ENCODE data around the gene PPP3CA.

The PPP3CA gene

DNA sequence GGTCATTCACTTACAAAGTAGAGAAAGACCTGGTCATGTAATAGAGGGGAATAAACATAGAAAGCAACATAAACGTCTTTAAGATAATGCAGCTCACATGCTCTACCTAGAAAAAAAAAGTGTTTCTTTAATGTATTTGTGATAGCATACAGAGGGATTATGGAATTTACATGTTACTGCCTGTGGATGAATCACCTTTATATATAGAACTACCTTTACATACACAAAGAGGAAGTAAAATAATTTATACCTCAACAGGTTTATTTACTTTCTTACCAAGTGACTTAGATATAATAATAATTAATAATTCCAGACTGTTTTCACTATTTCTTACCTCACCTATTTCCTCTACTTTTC lies 81.5 kb downstream of the PPP3CA start:
- FAIRE-seq = no peak
- DNase-seq (ENCODE audit: insufficient read length, low spot score) = no peak
- TF ChIP-seq SPI1 (IDR thresholded peaks at IDR 0.05; ENCODE audit: low read depth, low read length) (no peak), POU2F2 (IDR thresholded peaks at IDR 0.05; ENCODE audit: low read depth, low read length) (no peak), TAF1 (IDR thresholded peaks at IDR 0.05; ENCODE audit: low read depth, low read length) (no peak), POLR2AphosphoS5 (IDR thresholded peaks at IDR 0.05; ENCODE audit: low read depth, low read length) (no peak), PAX5 (IDR thresholded peaks at IDR 0.05; ENCODE audit: insufficient read depth, low read length, severe bottlenecking) (no peak), POLR2A (IDR thresholded peaks at IDR 0.05; ENCODE audit: low read depth, low read length) (no peak)

DNA sequence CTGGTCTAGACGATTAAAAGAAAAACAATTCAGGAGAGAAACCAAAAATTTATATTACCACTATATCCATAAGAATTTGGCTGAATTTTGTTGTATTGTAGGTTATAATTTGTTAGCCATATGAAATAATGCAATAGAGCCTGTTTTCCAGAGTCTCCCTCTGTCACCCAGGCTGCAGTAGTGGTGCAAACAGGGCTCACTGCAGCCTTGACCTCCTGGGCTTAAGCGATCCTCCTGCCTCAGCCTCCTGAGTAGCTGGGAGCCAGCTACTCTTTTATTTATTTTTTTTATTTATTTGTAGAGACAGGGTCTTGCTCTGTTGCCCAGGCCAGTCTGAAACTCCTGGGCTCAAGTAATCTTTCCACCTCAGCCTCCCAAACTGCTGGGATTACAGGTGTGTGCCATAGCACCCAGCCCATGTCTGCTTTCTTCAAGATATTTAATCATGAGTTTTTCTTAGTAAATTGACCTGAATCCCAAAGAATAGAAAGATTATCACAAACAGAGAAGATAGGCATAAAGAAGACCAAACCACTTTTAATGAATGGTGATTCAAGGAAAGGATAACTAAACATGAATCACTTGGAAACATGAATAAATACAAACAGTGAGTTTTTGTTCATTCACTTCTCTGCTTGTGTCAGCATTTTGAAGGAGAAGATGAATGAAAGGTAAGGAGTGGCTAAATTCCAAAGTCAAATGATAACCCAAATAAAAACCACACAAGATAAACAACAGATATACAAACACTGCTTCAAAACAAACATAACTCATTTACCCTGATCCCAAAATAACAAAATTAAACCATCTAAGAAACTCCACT lies 82.1 kb downstream of the PPP3CA start:
- FAIRE-seq (no peak), DNase-seq (ENCODE audit: insufficient read length, low spot score) (no peak)
- TF ChIP-seq POLR2A (IDR thresholded peaks at IDR 0.05; ENCODE audit: low read depth, low read length) (no peak), TAF1 (IDR thresholded peaks at IDR 0.05; ENCODE audit: low read depth, low read length) (no peak), POLR2AphosphoS5 (IDR thresholded peaks at IDR 0.05; ENCODE audit: low read depth, low read length) (no peak), POU2F2 (IDR thresholded peaks at IDR 0.05; ENCODE audit: low read depth, low read length) (no peak), PAX5 (IDR thresholded peaks at IDR 0.05; ENCODE audit: insufficient read depth, low read length, severe bottlenecking) (no peak), SPI1 (IDR thresholded peaks at IDR 0.05; ENCODE audit: low read depth, low read length) (no peak)

DNA sequence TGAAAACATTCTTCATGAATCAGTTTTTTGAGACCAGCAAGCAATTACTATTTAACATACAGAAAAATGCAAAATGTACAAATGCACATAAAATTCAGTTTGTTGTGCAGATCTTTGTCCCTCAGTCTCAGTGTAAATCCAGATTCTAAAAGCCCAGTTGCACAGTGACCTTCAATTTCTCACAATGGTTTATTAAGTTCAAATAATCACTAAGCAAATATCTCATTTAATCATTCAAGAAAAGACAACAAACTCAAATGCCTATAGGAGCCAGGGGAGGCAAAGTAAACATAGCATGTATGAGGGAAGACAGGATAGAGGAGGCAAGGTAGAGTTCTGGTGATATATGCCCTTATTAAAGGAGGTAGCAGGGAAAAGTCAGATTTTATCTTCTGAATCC lies 82.8 kb downstream of the PPP3CA start:
- FAIRE-seq = no peak
- no peak for DNase-seq (ENCODE audit: insufficient read length, low spot score)
- TF ChIP-seq POLR2A (IDR thresholded peaks at IDR 0.05; ENCODE audit: low read depth, low read length) (no peak), PAX5 (IDR thresholded peaks at IDR 0.05; ENCODE audit: insufficient read depth, low read length, severe bottlenecking) (no peak), POLR2AphosphoS5 (IDR thresholded peaks at IDR 0.05; ENCODE audit: low read depth, low read length) (no peak), POU2F2 (IDR thresholded peaks at IDR 0.05; ENCODE audit: low read depth, low read length) (no peak)

- FAIRE-seq (no peak), DNase-seq (ENCODE audit: insufficient read length, low spot score) (no peak)
- TF ChIP-seq SPI1 (IDR thresholded peaks at IDR 0.05; ENCODE audit: low read depth, low read length) (no peak), TAF1 (IDR thresholded peaks at IDR 0.05; ENCODE audit: low read depth, low read length) (no peak), POU2F2 (IDR thresholded peaks at IDR 0.05; ENCODE audit: low read depth, low read length) (no peak), PAX5 (IDR thresholded peaks at IDR 0.05; ENCODE audit: insufficient read depth, low read length, severe bottlenecking) (no peak), POLR2AphosphoS5 (IDR thresholded peaks at IDR 0.05; ENCODE audit: low read depth, low read length) (no peak), POLR2A (IDR thresholded peaks at IDR 0.05; ENCODE audit: low read depth, low read length) (no peak)
Measured at GRCh38 chr4:101262683-101263082, 84.6 kb downstream of the PPP3CA start.

DNA sequence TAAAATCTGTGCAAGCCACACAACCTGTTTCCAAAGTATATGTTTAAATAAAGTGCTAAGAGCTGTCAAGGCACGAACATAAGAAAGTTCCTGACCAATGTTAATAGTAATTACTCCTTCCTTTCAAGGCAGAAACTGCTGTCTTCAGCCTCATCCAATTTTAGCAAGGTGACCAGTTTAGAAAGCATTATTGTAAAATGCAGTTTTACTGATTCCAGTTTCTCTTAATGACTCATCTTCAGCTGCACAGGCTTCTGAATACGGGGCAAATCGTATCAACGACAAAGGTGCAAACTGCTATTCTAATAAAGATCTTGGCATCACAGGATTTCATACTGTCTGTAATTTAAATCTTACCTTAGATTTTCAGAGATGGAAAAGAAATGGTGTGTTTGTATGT lies 87.5 kb downstream of the PPP3CA start:
- FAIRE-seq (no peak), DNase-seq (ENCODE audit: insufficient read length, low spot score) (no peak)
- no peak for TF ChIP-seq PAX5 (IDR thresholded peaks at IDR 0.05; ENCODE audit: insufficient read depth, low read length, severe bottlenecking)
- no peak for TF ChIP-seq POU2F2 (IDR thresholded peaks at IDR 0.05; ENCODE audit: low read depth, low read length)
- no peak for TF ChIP-seq POLR2AphosphoS5 (IDR thresholded peaks at IDR 0.05; ENCODE audit: low read depth, low read length)
- TF ChIP-seq SPI1 (IDR thresholded peaks at IDR 0.05; ENCODE audit: low read depth, low read length) = no peak
- no peak for TF ChIP-seq POLR2A (IDR thresholded peaks at IDR 0.05; ENCODE audit: low read depth, low read length)
- no peak for TF ChIP-seq TAF1 (IDR thresholded peaks at IDR 0.05; ENCODE audit: low read depth, low read length)

DNA sequence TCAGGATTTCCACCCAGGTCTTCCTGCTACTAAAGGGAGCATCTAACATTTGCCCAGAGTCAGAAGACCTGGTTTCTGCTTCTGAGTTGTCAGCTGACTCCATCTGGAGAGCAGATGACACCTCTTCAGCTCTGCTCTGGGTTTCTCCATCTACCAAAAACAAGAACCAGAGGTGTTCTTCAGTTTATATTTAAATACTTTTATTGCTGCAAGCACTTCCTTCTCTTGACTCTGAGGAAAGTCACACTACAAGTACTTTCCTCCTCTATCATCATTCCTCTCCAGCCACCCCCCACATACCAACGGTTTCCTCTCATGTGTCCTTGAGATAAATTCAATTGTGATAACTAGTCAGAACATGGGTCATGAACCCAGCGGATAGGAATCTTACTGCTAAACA lies 88.4 kb downstream of the PPP3CA start:
- TF ChIP-seq TAF1 (IDR thresholded peaks at IDR 0.05; ENCODE audit: low read depth, low read length) (no peak), PAX5 (IDR thresholded peaks at IDR 0.05; ENCODE audit: insufficient read depth, low read length, severe bottlenecking) (no peak), SPI1 (IDR thresholded peaks at IDR 0.05; ENCODE audit: low read depth, low read length) (no peak), POU2F2 (IDR thresholded peaks at IDR 0.05; ENCODE audit: low read depth, low read length) (no peak), POLR2A (IDR thresholded peaks at IDR 0.05; ENCODE audit: low read depth, low read length) (no peak), POLR2AphosphoS5 (IDR thresholded peaks at IDR 0.05; ENCODE audit: low read depth, low read length) (no peak)
- DNase-seq (ENCODE audit: insufficient read length, low spot score) = no peak
- FAIRE-seq = no peak

DNA sequence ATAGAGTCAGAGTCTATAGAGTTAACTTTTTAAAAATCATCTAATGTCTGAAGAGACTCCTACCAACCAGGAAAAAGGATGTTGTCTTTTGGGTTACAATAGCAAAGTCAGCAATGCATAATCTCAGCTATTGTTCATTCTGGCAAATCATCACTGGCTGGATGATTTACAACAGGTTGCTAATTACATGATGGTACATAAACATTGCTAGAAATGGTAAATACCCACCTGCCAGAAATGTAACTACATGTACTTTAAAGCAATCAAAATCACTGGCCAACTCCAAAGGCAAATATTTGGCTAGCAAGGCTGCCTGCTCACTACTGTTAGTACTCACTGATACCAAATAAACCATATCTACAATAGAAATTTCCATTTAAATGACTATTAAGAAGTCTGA lies 91.1 kb downstream of the PPP3CA start:
- FAIRE-seq (no peak), DNase-seq (ENCODE audit: insufficient read length, low spot score) (no peak)
- TF ChIP-seq POLR2A (IDR thresholded peaks at IDR 0.05; ENCODE audit: low read depth, low read length) (no peak), POU2F2 (IDR thresholded peaks at IDR 0.05; ENCODE audit: low read depth, low read length) (no peak), PAX5 (IDR thresholded peaks at IDR 0.05; ENCODE audit: insufficient read depth, low read length, severe bottlenecking) (no peak), POLR2AphosphoS5 (IDR thresholded peaks at IDR 0.05; ENCODE audit: low read depth, low read length) (no peak), TAF1 (IDR thresholded peaks at IDR 0.05; ENCODE audit: low read depth, low read length) (no peak), SPI1 (IDR thresholded peaks at IDR 0.05; ENCODE audit: low read depth, low read length) (no peak)

DNA sequence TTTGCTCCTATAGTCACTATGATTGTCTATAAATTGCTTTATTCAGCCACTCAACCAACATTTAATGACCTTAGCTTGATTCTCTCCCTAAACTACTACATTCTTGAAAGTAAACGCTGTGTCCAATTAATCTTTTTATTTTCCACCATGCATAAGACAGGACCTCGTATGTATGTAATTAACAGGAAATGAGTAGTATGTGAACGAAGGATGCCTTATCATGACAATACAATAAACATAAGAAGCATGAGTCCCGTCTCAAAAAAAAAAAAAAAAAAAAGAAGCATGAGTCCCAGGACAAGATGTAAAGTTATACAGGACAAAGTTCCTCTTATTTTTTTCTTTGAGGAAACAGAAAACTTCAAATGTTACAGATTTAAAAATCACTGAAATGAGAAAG lies 92.5 kb downstream of the PPP3CA start:
- TF ChIP-seq POLR2A (IDR thresholded peaks at IDR 0.05; ENCODE audit: low read depth, low read length) (no peak), SPI1 (IDR thresholded peaks at IDR 0.05; ENCODE audit: low read depth, low read length) (no peak), TAF1 (IDR thresholded peaks at IDR 0.05; ENCODE audit: low read depth, low read length) (no peak), POU2F2 (IDR thresholded peaks at IDR 0.05; ENCODE audit: low read depth, low read length) (no peak), POLR2AphosphoS5 (IDR thresholded peaks at IDR 0.05; ENCODE audit: low read depth, low read length) (no peak), PAX5 (IDR thresholded peaks at IDR 0.05; ENCODE audit: insufficient read depth, low read length, severe bottlenecking) (no peak)
- DNase-seq (ENCODE audit: insufficient read length, low spot score) = no peak
- no peak for FAIRE-seq

DNA sequence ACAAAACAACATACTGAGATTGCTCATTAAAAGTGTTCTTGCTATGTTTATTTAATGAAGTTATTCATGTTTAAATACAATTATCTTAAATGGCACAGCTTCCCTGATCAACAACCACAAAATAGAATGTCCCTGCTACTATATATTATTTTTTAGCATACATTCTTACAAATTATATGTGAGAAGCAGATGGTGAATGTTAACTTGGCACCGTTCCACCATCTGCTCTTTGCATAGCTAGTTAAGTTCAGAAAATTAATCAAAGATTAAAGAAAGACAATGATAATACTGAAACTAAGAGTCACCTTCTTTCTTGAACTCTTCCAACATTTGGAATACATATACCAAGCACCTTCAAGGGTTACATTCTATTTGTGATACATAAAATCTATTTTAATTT lies 94.2 kb downstream of the PPP3CA start:
- TF ChIP-seq PAX5 (IDR thresholded peaks at IDR 0.05; ENCODE audit: insufficient read depth, low read length, severe bottlenecking) (no peak), SPI1 (IDR thresholded peaks at IDR 0.05; ENCODE audit: low read depth, low read length) (no peak), POLR2AphosphoS5 (IDR thresholded peaks at IDR 0.05; ENCODE audit: low read depth, low read length) (no peak), TAF1 (IDR thresholded peaks at IDR 0.05; ENCODE audit: low read depth, low read length) (no peak), POLR2A (IDR thresholded peaks at IDR 0.05; ENCODE audit: low read depth, low read length) (no peak)
- DNase-seq (ENCODE audit: insufficient read length, low spot score) (no peak), FAIRE-seq (no peak)

- TF ChIP-seq TAF1 (IDR thresholded peaks at IDR 0.05; ENCODE audit: low read depth, low read length) (no peak), PAX5 (IDR thresholded peaks at IDR 0.05; ENCODE audit: insufficient read depth, low read length, severe bottlenecking) (no peak), POU2F2 (IDR thresholded peaks at IDR 0.05; ENCODE audit: low read depth, low read length) (no peak), POLR2A (IDR thresholded peaks at IDR 0.05; ENCODE audit: low read depth, low read length) (no peak), POLR2AphosphoS5 (IDR thresholded peaks at IDR 0.05; ENCODE audit: low read depth, low read length) (no peak), SPI1 (IDR thresholded peaks at IDR 0.05; ENCODE audit: low read depth, low read length) (no peak)
- DNase-seq (ENCODE audit: insufficient read length, low spot score) (no peak), FAIRE-seq (no peak)
Measured at GRCh38 chr4:101252721-101253120, 94.6 kb downstream of the PPP3CA start.
